Keratinocyte (primary cell): ENCODE measurements around the gene ATP6V0A1. TPM values are rescaled to one million over a fixed set of nuclear protein-coding genes. Genes with fewer than 3 reads are reported as not detected.

ENCODE experiments used
- DNase-seq: peaks from one replicate; pipeline ENCODE4 v3.0.0-alpha.2; 2011; ENCODE audit warnings: low read depth, missing footprints, low spot score
- FAIRE-seq: peaks from 2 replicates; lab custom pipeline; 2011; peaks lifted over from hg19 to GRCh38; lab: Jason Lieb, UNC
- H2AFZ ChIP-seq: 2 replicates; pipeline ENCODE4 v1.6.0; 2012; ENCODE audit warnings: low read length, control low read depth, inconsistent platforms; ENCODE audit not compliant: control insufficient read depth
- H3K27ac ChIP-seq: 2 replicates; pipeline ENCODE4 v1.5.1; 2011; ENCODE audit warnings: low read length; ENCODE audit not compliant: control insufficient read depth, insufficient read depth
- H3K27me3 ChIP-seq: 3 replicates; pipeline ENCODE4 v1.6.0; 2011; ENCODE audit warnings: low read length; ENCODE audit not compliant: control insufficient read depth, insufficient read depth; ENCODE audit errors: extremely low read depth
- H3K36me3 ChIP-seq, 2 experiments: 2 replicates in 1 of 2; 3 replicates in 1 of 2; pipeline ENCODE4 v1.5.1; 2011; ENCODE audit warnings: low read length in 2 of 2, mild to moderate bottlenecking in 1 of 2; ENCODE audit not compliant: control insufficient read depth in 2 of 2, insufficient read depth in 2 of 2; ENCODE audit errors: extremely low read depth in 1 of 2
- H3K4me1 ChIP-seq: 3 replicates; pipeline ENCODE4 v1.5.1; 2011; ENCODE audit warnings: low read length; ENCODE audit not compliant: control insufficient read depth, insufficient read depth; ENCODE audit errors: extremely low read depth
- H3K4me2 ChIP-seq: 3 replicates; pipeline ENCODE4 v1.6.0; 2011; ENCODE audit warnings: low read depth, low read length; ENCODE audit not compliant: control insufficient read depth, insufficient read depth; ENCODE audit errors: extremely low read depth
- H3K4me3 ChIP-seq, 3 experiments: fragments of 200-600 bp in 1 of 3; sonication (generic) in 1 of 3; 2 replicates in 2 of 3; 3 replicates in 1 of 3; pipeline ENCODE4 v1.5.1; 2011 to 2016; ENCODE audit warnings: low read length in 3 of 3, mild to moderate bottlenecking in 3 of 3, control low read depth in 2 of 3, inconsistent platforms in 1 of 3, low read depth in 1 of 3, mixed read lengths in 1 of 3, mixed run types in 1 of 3, moderate library complexity in 1 of 3; ENCODE audit not compliant: control insufficient read depth in 2 of 3, insufficient read depth in 2 of 3; ENCODE audit errors: extremely low read depth in 1 of 3
- H3K79me2 ChIP-seq: 2 replicates; pipeline ENCODE4 v1.6.0; 2012; ENCODE audit warnings: low read length; ENCODE audit not compliant: control insufficient read depth, insufficient read depth
- H3K9ac ChIP-seq: 3 replicates; pipeline ENCODE4 v1.6.0; 2011; ENCODE audit warnings: low read length; ENCODE audit not compliant: control insufficient read depth, insufficient read depth; ENCODE audit errors: extremely low read depth
- H3K9me1 ChIP-seq: 3 replicates; pipeline ENCODE4 v1.6.0; 2011; ENCODE audit warnings: low read length; ENCODE audit not compliant: control insufficient read depth, insufficient read depth; ENCODE audit errors: extremely low read depth
- H3K9me3 ChIP-seq: 2 replicates; pipeline ENCODE4 v1.5.1; 2012; ENCODE audit warnings: low read depth, low read length; ENCODE audit not compliant: control insufficient read depth
- H4K20me1 ChIP-seq: 3 replicates; pipeline ENCODE4 v1.6.0; 2011; ENCODE audit warnings: low read length; ENCODE audit not compliant: control insufficient read depth, insufficient read depth; ENCODE audit errors: extremely low read depth
- EZH2 ChIP-seq: IDR thresholded peaks from one replicate; pipeline ENCODE4 v1.6.1; 2012; ENCODE audit warnings: inconsistent platforms, mild to moderate bottlenecking, low read length, moderate library complexity
- dilution Hi-C: fragments of 300-500 bp; cut with MboI; formaldehyde crosslinking; loops from one replicate; pipeline ENCODE4 v1.7.0; 2020; ENCODE audit warnings: low sequenced_read_pairs; ENCODE audit not compliant: extremely low pct_ligation_motif_present
- polyA plus RNA-seq, 5 experiments: library from polyadenylated mRNA; depleted of rRNA in 3 of 5; stranded (reverse) in 3 of 5; stranded (forward) in 1 of 5; unstranded in 1 of 5; fragments of >200 nt; gene quantifications; 1 replicate in 1 of 5; 2 replicates in 3 of 5; 3 replicates in 1 of 5; pipeline versions ENCODE4 v1.2.1 to v1.2.3, GENCODE V29; 2011 to 2012; ENCODE audit warnings: missing spikeins in 2 of 5, low read depth in 1 of 5, low replicate concordance in 1 of 5
- TF ChIP-seq, protein P1 (sequence below), 3 experiments: IDR thresholded peaks in 1 of 3; conservative IDR thresholded peaks in 1 of 3; optimal IDR thresholded peaks in 1 of 3; 2 replicates in 2 of 3; 3 replicates in 1 of 3; pipeline versions ENCODE3 to v1.5.1; 2011; ENCODE audit warnings: low read length in 3 of 3, mild to moderate bottlenecking in 3 of 3, moderate library complexity in 2 of 3, control low read depth in 1 of 3, inconsistent platforms in 1 of 3; ENCODE audit not compliant: insufficient read depth in 2 of 3; ENCODE audit errors: extremely low read depth in 1 of 3

The ATP6V0A1 gene
- polyA plus RNA-seq, 1 donor (not counting 4 experiments of a cell fraction or from before 2014, with no cell fraction given) = 24.0 TPM

DNA sequence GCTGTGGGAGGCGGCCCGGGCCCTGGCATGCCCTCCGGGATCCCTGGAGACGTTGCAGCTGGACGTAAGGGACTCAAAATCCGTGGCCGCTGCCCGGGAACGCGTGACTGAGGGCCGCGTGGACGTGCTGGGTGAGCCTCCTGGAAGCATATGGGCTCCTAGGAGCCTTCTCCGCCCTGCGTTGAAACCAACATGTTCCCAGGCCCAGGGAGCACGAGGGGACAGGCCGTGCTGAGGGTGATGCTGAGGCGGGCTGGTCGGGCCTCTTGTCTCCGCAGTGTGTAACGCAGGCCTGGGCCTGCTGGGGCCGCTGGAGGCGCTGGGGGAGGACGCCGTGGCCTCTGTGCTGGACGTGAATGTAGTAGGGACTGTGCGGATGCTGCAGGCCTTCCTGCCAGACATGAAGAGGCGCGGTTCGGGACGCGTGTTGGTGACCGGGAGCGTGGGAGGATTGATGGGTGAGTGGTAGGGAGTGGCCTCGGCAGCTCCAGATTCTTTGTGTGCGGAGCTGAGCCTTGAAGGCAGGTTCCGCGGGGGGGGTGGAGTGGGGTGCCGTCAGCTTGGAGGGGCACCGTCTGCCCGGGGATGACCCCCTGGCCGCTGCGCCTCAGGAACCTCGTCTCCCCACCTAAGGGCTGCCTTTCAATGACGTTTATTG lies 94.6 kb downstream of the ATP6V0A1 start:
- Histone ChIP-seq H3K9me1 (no peaks in the 10 kb centered on the region), H3K9ac (peak overlapping the region; percentile 78), H3K27me3 (no peaks in the 10 kb centered on the region), H3K4me2 (peak overlapping the region; percentile 86), H3K27ac (peak overlapping the region; percentile 54), H3K4me3 (peak overlapping the region; percentile 71 to 82 (median 80)), H2AFZ (peak overlapping the region; percentile 63), H4K20me1 (no peaks in the 10 kb centered on the region), H3K4me1 (peaks cover 22% of the 10 kb centered on the region), H3K79me2 (peaks cover 13% of the 10 kb centered on the region), H3K9me3 (no peaks in the 10 kb centered on the region), H3K36me3 (no peaks in the 10 kb centered on the region)
- no peak for TF ChIP-seq EZH2
- TF ChIP-seq, protein P1, sequence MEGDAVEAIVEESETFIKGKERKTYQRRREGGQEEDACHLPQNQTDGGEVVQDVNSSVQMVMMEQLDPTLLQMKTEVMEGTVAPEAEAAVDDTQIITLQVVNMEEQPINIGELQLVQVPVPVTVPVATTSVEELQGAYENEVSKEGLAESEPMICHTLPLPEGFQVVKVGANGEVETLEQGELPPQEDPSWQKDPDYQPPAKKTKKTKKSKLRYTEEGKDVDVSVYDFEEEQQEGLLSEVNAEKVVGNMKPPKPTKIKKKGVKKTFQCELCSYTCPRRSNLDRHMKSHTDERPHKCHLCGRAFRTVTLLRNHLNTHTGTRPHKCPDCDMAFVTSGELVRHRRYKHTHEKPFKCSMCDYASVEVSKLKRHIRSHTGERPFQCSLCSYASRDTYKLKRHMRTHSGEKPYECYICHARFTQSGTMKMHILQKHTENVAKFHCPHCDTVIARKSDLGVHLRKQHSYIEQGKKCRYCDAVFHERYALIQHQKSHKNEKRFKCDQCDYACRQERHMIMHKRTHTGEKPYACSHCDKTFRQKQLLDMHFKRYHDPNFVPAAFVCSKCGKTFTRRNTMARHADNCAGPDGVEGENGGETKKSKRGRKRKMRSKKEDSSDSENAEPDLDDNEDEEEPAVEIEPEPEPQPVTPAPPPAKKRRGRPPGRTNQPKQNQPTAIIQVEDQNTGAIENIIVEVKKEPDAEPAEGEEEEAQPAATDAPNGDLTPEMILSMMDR (optimal IDR thresholded peaks at IDR 0.05 in 1 of 3, IDR thresholded peaks at IDR 0.05 in 1 of 3, conservative IDR thresholded peaks at IDR 0.05 in 1 of 3; ENCODE audit: extremely low read depth in 1 of 3, insufficient read depth in 2 of 3, low read length in 3 of 3) = peak; percentile 51 to 58 (median 51)
- DNase-seq (no peak), FAIRE-seq (no peak)
- dilution Hi-C loops = no loop called here

DNA sequence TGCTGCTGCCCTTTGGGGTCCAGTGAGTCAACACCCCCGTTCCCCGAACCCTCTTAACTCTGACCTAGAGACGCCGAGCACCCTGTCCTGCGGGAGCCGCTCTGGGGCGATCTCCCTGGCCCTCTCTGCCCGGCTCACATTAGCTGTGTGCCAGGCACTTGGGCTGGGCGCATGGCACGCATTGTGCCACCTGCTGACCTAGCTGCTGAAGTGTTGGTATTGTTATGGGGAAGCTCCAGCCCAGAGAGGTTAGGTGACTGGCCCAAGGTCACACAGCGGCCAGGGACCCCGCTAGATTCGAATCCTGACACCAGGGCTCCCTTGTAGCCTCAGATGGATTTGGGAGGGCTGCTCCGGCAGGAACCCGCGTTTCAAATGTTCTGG lies 95.2 kb downstream of the ATP6V0A1 start:
- peak overlapping the region; percentile 54 for H3K27ac ChIP-seq
- peak overlapping the region; percentile 78 for H3K9ac ChIP-seq
- no peaks in the 10 kb centered on the region for H3K27me3 ChIP-seq
- dilution Hi-C loops = no loop called here
- FAIRE-seq (no peak), DNase-seq (no peak)
- no peaks in the 10 kb centered on the region for H3K9me3 ChIP-seq
- H3K36me3 ChIP-seq = no peaks in the 10 kb centered on the region
- peaks cover 20% of the 10 kb centered on the region for H3K4me1 ChIP-seq
- peak overlapping the region; percentile 71 to 82 (median 80) for H3K4me3 ChIP-seq
- peaks cover 13% of the 10 kb centered on the region for H3K79me2 ChIP-seq
- H3K4me2 ChIP-seq = peak overlapping the region; percentile 86
- H2AFZ ChIP-seq = peak overlapping the region; percentile 63
- no peak for TF ChIP-seq EZH2
- TF ChIP-seq, protein P1 (optimal IDR thresholded peaks at IDR 0.05 in 1 of 3, IDR thresholded peaks at IDR 0.05 in 1 of 3, conservative IDR thresholded peaks at IDR 0.05 in 1 of 3; ENCODE audit: extremely low read depth in 1 of 3, insufficient read depth in 2 of 3, low read length in 3 of 3) = peak in 2 of 3 experiments; percentile 33 to 67
- H3K9me1 ChIP-seq = no peaks in the 10 kb centered on the region
- H4K20me1 ChIP-seq = no peaks in the 10 kb centered on the region
